Chondrocyte (in vitro differentiated cells): ENCODE data around the gene IQGAP1. TPM values are rescaled to one million over a fixed set of nuclear protein-coding genes. Genes with fewer than 3 reads are reported as not detected.

Experiments used
- DNase-seq: peaks from one replicate; pipeline ENCODE4 v3.0.0; 2021; ENCODE audit warnings: mixed read lengths, low spot score
- H3K27ac Mint-ChIP-seq: one replicate; pipeline ENCODE4 v1.8.0; 2021; ENCODE audit warnings: mild to moderate bottlenecking, moderate library complexity, mixed read lengths; ENCODE audit not compliant: unreplicated experiment
- H3K27me3 Mint-ChIP-seq: 2 replicates; pipeline ENCODE4 v1.8.0; 2021; ENCODE audit warnings: low read depth, mixed read lengths
- H3K36me3 Mint-ChIP-seq: 2 replicates; pipeline ENCODE4 v1.8.0; 2021; ENCODE audit warnings: low read depth, mixed read lengths
- H3K4me1 Mint-ChIP-seq: 2 replicates; pipeline ENCODE4 v1.8.0; 2021; ENCODE audit warnings: low read depth, mild to moderate bottlenecking, mixed read lengths
- H3K4me3 Mint-ChIP-seq: one replicate; pipeline ENCODE4 v1.8.0; 2021; ENCODE audit warnings: mild to moderate bottlenecking, moderate library complexity, mixed read lengths; ENCODE audit not compliant: unreplicated experiment
- H3K9me3 Mint-ChIP-seq: 2 replicates; pipeline ENCODE4 v1.8.0; 2021; ENCODE audit warnings: low read depth, mixed read lengths
- total RNA-seq: library from RNA; stranded (reverse); gene quantifications from 3 replicates; pipeline ENCODE4 v1.2.1, GENCODE V29; 2021
- TF ChIP-seq, protein P1 (sequence below): fragments of 200-600 bp; sonication (generic); IDR thresholded peaks from 2 replicates; pipeline ENCODE4 v1.5.0; 2021; ENCODE audit warnings: antibody characterized with exemption, mild to moderate bottlenecking, moderate library complexity

IQGAP1 gene
- total RNA-seq, 1 donor from 2014 or later, result 209 TPM

DNA sequence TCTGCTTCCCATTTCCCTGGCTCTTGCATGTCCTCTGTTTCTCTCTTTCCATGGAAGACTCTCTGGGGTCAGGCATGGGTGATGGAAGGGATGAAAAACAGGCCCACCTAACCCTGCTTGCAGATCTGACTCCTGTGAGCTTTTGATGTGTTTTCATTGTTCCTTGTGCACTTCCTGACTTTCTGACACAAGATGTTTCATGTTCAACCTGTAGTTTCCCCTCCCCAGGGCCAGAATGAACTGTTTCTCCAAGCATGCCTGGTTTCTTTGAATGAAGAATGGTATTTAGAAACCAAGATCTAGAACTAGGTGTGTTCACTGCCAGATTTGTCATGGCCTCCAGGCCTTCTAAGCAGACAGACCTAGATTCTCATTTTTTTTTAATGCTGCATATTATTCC, 105.6 kb downstream of the IQGAP1 start:
- H3K4me1 Mint-ChIP-seq, result no peaks in the 10 kb centered on the region
- TF ChIP-seq, protein P1, sequence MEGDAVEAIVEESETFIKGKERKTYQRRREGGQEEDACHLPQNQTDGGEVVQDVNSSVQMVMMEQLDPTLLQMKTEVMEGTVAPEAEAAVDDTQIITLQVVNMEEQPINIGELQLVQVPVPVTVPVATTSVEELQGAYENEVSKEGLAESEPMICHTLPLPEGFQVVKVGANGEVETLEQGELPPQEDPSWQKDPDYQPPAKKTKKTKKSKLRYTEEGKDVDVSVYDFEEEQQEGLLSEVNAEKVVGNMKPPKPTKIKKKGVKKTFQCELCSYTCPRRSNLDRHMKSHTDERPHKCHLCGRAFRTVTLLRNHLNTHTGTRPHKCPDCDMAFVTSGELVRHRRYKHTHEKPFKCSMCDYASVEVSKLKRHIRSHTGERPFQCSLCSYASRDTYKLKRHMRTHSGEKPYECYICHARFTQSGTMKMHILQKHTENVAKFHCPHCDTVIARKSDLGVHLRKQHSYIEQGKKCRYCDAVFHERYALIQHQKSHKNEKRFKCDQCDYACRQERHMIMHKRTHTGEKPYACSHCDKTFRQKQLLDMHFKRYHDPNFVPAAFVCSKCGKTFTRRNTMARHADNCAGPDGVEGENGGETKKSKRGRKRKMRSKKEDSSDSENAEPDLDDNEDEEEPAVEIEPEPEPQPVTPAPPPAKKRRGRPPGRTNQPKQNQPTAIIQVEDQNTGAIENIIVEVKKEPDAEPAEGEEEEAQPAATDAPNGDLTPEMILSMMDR, result no peak
- no peak overlapping the region for H3K27ac Mint-ChIP-seq
- no peaks in the 10 kb centered on the region for H3K9me3 Mint-ChIP-seq
- DNase-seq, result no peak
- no peak overlapping the region for H3K4me3 Mint-ChIP-seq
- H3K27me3 Mint-ChIP-seq, result no peaks in the 10 kb centered on the region
- peaks cover 59% of the 10 kb centered on the region for H3K36me3 Mint-ChIP-seq

DNA sequence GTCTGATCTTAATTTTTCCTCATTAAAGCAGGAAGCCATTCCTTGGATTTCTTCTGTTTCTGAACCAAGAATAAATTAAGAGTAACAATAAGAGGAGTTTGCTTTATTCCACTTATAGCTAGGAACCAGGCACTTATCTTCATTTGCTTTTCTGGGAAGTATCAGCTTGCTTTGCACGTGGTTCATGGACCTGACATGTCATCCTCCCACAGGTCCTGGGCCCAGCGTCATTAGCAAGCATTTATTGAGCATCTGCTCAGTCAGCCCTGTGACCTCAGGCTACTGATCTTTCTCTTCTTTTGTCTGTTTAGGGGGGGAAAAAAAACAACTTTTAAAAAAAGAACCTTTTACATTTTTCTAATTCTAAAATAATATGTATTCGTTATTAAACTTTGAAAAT, 107.0 kb downstream of the IQGAP1 start:
- Mint-ChIP-seq H3K4me1 (no peaks in the 10 kb centered on the region), H3K36me3 (peaks cover 62% of the 10 kb centered on the region), H3K27me3 (no peaks in the 10 kb centered on the region), H3K27ac (no peak overlapping the region), H3K4me3 (no peak overlapping the region), H3K9me3 (no peaks in the 10 kb centered on the region)
- no peak for DNase-seq
- TF ChIP-seq, protein P1, result no peak

DNA sequence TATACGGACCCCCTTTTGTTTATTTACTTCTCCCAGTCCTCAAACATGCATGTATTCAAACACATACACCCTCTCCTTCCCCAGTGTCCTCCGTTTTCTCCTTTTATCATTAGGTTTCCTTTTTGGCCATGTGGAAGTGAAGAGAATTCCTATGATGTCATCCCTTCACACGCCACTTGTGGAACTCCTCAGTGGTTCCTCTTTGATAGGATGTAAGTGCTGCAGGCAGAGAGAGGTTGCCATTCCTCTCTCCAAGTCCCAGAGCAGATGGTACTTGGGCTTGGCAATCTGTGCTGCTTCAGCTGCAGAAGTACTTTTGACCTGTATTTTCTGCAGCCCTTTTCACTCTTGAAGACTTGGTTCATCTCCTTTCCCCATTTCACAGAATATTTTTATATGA, 108.7 kb downstream of the IQGAP1 start:
- Mint-ChIP-seq H3K4me3 (no peak overlapping the region), H3K27me3 (no peaks in the 10 kb centered on the region), H3K27ac (no peak overlapping the region), H3K9me3 (no peaks in the 10 kb centered on the region), H3K4me1 (no peaks in the 10 kb centered on the region), H3K36me3 (peaks cover 61% of the 10 kb centered on the region)
- TF ChIP-seq, protein P1, result no peak
- DNase-seq, result no peak

DNA sequence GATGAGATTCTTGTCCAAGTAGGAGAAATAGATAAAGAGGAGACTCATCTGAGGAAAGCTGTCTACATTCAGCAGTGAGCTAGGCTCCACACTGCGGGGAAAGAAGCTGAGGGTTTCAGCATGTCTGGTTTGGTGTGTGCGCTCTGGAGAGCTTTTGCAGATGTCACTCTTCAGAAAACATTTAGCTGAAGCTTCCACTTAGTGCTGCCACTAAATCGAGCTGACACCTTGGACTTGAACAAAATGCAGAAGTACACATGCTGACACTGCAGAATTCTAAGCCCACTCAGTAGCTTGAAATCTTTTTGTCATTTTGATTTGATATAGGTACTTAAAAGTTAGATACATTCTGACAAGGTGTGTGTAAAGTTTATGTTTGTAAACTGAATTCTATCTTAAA, 109.3 kb downstream of the IQGAP1 start:
- no peaks in the 10 kb centered on the region for H3K9me3 Mint-ChIP-seq
- no peak overlapping the region for H3K4me3 Mint-ChIP-seq
- DNase-seq, result no peak
- H3K27ac Mint-ChIP-seq, result no peak overlapping the region
- peaks cover 59% of the 10 kb centered on the region for H3K36me3 Mint-ChIP-seq
- TF ChIP-seq, protein P1, result no peak
- H3K4me1 Mint-ChIP-seq, result no peaks in the 10 kb centered on the region
- H3K27me3 Mint-ChIP-seq, result no peaks in the 10 kb centered on the region

DNA sequence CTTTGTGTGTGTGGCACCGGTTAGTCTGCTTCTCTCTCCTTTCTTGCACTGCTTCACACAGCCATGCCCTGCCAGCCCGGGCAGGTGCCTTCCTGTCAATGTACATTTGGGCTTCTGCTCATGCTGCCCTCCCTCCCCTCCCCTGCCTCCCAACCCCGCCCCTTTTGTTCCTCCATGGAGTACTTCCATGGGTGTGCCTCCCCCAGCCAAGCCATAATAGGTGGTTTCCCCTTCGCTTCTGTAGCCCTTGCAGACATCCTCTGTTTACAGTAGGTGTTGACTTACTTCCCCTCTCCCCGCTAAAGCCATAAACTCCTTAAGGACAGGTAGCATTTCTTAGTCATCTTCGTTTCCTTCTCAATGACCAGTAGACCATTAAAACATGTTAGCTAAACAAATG, 109.9 kb downstream of the IQGAP1 start:
- no peaks in the 10 kb centered on the region for H3K9me3 Mint-ChIP-seq
- no peak overlapping the region for H3K27ac Mint-ChIP-seq
- no peaks in the 10 kb centered on the region for H3K27me3 Mint-ChIP-seq
- DNase-seq, result no peak
- H3K4me1 Mint-ChIP-seq, result no peaks in the 10 kb centered on the region
- TF ChIP-seq, protein P1, result no peak
- peaks cover 55% of the 10 kb centered on the region for H3K36me3 Mint-ChIP-seq
- no peak overlapping the region for H3K4me3 Mint-ChIP-seq
